Muscle of leg (tissue), 11 donors: ENCODE measurements around the gene CELF2. TPM values are rescaled to one million over a fixed set of nuclear protein-coding genes. Genes with fewer than 3 reads are reported as not detected.

Experiments used
- DNase-seq: peaks from one replicate; pipeline ENCODE4 v3.0.0; 2013
- H3K27ac ChIP-seq: one replicate; pipeline ENCODE4 v1.5.1; 2013; ENCODE audit warnings: mild to moderate bottlenecking, low read length, control low read depth
- H3K27me3 ChIP-seq: one replicate; pipeline ENCODE4 v1.6.1; 2013; ENCODE audit warnings: low read length; ENCODE audit not compliant: control insufficient read depth, insufficient read depth
- H3K36me3 ChIP-seq: one replicate; pipeline ENCODE4 v1.6.1; 2013; ENCODE audit warnings: low read length; ENCODE audit not compliant: control insufficient read depth, insufficient read depth
- H3K4me1 ChIP-seq: one replicate; pipeline ENCODE4 v1.6.1; 2013; ENCODE audit warnings: low read length; ENCODE audit not compliant: control insufficient read depth, insufficient read depth
- H3K4me3 ChIP-seq: one replicate; pipeline ENCODE4 v1.5.1; 2013; ENCODE audit warnings: low read length, control low read depth
- H3K9me3 ChIP-seq: replicated peaks from 2 replicates; pipeline ENCODE4 v1.6.1; 2013; ENCODE audit warnings: low read depth, low read length; ENCODE audit not compliant: control insufficient read depth
- WGBS: methylation state at CpG from one replicate; pipeline ENCODE4 v1.1.5; 2013; ENCODE audit warnings: missing lambda C conversion rate; ENCODE audit not compliant: insufficient coverage; 5-methylcytosine and 5-hydroxymethylcytosine counted together
- polyA plus RNA-seq, 8 donors: library from polyadenylated mRNA; unstranded; fragments of 120-200 nt; gene quantifications; one replicate each; pipeline versions ENCODE4 v1.2.1 to v1.2.3, GENCODE V29; 2013; ENCODE audit warnings: inconsistent platforms in 1 of 8, low replicate concordance in 1 of 8; ENCODE audit not compliant: insufficient read length in 8 of 8, insufficient read depth in 1 of 8
- total RNA-seq: library from RNA; stranded (reverse); fragments of 120-200 nt; gene quantifications from one replicate; pipeline ENCODE4 v1.2.4, GENCODE V29; 2013

Gene CELF2
- total and polyA plus RNA-seq, 9 donors = 37.2 to 80.8 (median 65.8) TPM

- H3K4me1 ChIP-seq = peaks cover 4% of the 10 kb centered on the region
- DNase-seq = no peak
- WGBS = no CpG with 5 or more reads among the region's 1 CpG
- H3K9me3 ChIP-seq = peaks cover 5% of the 10 kb centered on the region
- no peak overlapping the region for H3K4me3 ChIP-seq
- peaks cover 1% of the 10 kb centered on the region for H3K36me3 ChIP-seq
- H3K27ac ChIP-seq = no peak overlapping the region
- no peaks in the 10 kb centered on the region for H3K27me3 ChIP-seq
These were observed 168.7 kb downstream of the CELF2 start for GRCh38 chr10:11186374-11186773.

DNA sequence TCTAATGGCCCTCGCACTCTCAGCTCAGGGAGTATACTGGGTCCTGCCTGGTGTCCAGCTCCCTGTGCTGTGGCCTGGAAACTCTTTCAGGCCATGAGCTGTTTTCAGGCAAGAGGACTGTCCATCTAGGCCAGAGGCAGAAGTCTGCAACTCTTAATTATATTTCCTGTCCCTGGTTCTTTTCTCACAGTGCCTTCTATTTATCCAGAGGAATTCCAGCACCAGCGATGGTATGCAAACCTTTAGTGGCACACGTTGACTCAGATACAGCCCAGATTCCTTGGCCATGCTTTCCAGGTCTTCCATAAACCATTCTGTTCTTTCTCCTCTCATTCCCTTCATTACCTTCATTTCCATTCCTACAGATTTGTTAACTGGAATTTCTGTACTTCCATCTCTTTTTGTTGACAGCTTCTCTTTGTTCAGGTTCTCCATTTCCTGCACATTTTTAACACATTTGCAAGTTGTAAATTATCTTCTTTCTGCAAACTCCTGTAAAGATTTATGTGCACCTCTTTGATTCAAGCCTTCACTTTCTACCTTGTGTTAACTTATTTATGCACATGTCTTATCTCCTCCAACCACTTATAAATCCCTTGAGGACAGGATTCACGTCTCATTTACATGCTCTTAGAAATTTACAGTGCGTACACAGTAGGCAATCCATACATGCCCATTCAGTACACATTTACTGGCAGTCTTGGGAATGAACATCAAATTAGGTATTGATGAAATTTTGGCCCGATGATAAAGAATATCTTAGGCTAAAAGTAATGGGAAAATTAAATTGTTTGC is 172.1 kb downstream of the CELF2 start:
- H3K27me3 ChIP-seq = no peaks in the 10 kb centered on the region
- peaks cover 4% of the 10 kb centered on the region for H3K9me3 ChIP-seq
- WGBS = 57% methylated on average over 3 of the region's 6 CpGs
- peaks cover 10% of the 10 kb centered on the region for H3K36me3 ChIP-seq
- H3K4me1 ChIP-seq = peaks cover 15% of the 10 kb centered on the region
- no peak overlapping the region for H3K4me3 ChIP-seq
- H3K27ac ChIP-seq = no peak overlapping the region
- no peak for DNase-seq

GRCh38 chr10:11191190-11191589 is 173.5 kb downstream of the CELF2 start:
- WGBS = 86% methylated on average over 5 of the region's 5 CpGs
- H3K27ac ChIP-seq = no peak overlapping the region
- H3K4me3 ChIP-seq = no peak overlapping the region
- no peak for DNase-seq
- H3K4me1 ChIP-seq = peaks cover 15% of the 10 kb centered on the region
- H3K36me3 ChIP-seq = peaks cover 16% of the 10 kb centered on the region
- H3K27me3 ChIP-seq = no peaks in the 10 kb centered on the region
- no peaks in the 10 kb centered on the region for H3K9me3 ChIP-seq

DNA sequence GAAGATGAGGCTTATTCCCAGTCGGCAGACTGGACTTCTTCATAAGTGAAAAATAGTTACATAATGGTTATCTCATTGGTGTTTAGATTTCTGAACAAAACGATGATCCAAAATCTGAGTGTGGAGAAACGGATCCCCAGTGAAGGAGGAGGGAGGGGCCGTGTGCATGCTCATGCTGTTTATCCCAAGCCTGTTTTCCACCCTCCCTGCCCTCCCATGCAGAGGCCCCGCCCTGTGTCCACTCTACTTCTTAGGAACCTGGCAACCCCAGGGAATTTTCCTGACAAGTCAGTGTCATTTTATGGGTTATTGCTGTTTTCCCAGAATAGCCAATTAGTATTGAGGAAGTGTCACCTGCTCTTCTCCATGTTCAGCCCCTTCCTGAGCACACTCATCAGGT is 174.0 kb downstream of the CELF2 start:
- Histone ChIP-seq H3K27me3 (no peaks in the 10 kb centered on the region), H3K4me1 (peaks cover 15% of the 10 kb centered on the region), H3K4me3 (no peak overlapping the region), H3K36me3 (peaks cover 16% of the 10 kb centered on the region), H3K27ac (no peak overlapping the region), H3K9me3 (no peaks in the 10 kb centered on the region)
- WGBS = no CpG with 5 or more reads among the region's 5 CpGs
- DNase-seq = no peak

- 77% methylated on average over 6 of the region's 11 CpGs for WGBS
- DNase-seq = peak; percentile 72
- Histone ChIP-seq H3K27me3 (no peaks in the 10 kb centered on the region), H3K27ac (peak overlapping the region; percentile 10), H3K9me3 (no peaks in the 10 kb centered on the region), H3K4me3 (no peak overlapping the region), H3K36me3 (peaks cover 16% of the 10 kb centered on the region), H3K4me1 (peaks cover 15% of the 10 kb centered on the region)
These were observed 174.8 kb downstream of the CELF2 start for GRCh38 chr10:11192304-11193000.

GRCh38 chr10:11193001-11193551 is 175.4 kb downstream of the CELF2 start:
- WGBS = 50% methylated on average over 1 of the region's 7 CpGs

DNA sequence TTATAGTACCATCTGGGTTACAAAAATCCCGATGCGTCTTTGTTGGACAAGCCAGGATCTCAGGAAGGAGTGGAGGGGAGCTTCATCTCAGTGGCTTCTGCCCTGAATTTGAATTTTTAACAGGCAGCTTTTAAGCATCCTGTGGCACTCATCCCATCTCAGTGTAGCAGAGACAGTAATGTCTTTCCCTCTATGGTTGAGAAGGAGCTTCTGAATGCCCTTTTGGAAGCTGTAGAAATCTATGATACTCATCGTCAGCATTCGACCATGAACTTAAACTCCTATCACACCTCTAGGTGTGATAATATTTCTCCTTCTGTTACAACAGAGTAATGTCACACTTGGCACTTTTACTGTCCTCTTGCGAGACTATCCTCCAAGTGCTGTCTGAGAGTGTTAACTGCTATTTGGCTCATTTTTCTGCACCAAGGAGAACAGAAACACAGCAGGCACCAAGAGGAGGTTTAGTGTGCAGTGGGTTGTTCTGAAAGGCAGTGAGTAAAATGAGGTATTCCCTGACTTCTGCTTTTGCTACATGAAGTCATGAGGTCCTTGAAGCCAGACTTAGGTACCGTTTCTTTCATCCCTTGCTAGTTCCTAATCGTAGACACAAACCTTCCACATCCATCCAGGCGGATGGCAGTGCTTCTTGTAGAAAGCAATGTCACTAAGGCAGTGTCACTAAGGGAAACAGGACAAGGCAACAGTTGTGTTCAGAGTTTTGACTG is 177.4 kb downstream of the CELF2 start:
- WGBS = 86% methylated on average over 1 of the region's 8 CpGs
- peaks cover 25% of the 10 kb centered on the region for H3K36me3 ChIP-seq
- H3K9me3 ChIP-seq = no peaks in the 10 kb centered on the region
- H3K27me3 ChIP-seq = no peaks in the 10 kb centered on the region
- DNase-seq = no peak
- H3K27ac ChIP-seq = no peak overlapping the region
- H3K4me3 ChIP-seq = no peak overlapping the region
- peaks cover 12% of the 10 kb centered on the region for H3K4me1 ChIP-seq

More at GRCh38 chr10:11193001-11193551, 175.4 kb downstream of the CELF2 start:
- H3K36me3 ChIP-seq = peaks cover 16% of the 10 kb centered on the region
- no peak overlapping the region for H3K27ac ChIP-seq
- DNase-seq = no peak
- H3K4me3 ChIP-seq = no peak overlapping the region
- H3K27me3 ChIP-seq = no peaks in the 10 kb centered on the region
- H3K9me3 ChIP-seq = no peaks in the 10 kb centered on the region
- H3K4me1 ChIP-seq = peaks cover 15% of the 10 kb centered on the region

GRCh38 chr10:11195623-11196022 is 178.0 kb downstream of the CELF2 start:
- Histone ChIP-seq H3K4me1 (peaks cover 12% of the 10 kb centered on the region), H3K9me3 (peaks cover 2% of the 10 kb centered on the region), H3K36me3 (peaks cover 25% of the 10 kb centered on the region), H3K27me3 (no peaks in the 10 kb centered on the region), H3K4me3 (no peak overlapping the region), H3K27ac (no peak overlapping the region)
- DNase-seq = no peak
- 78% methylated on average over 4 of the region's 7 CpGs for WGBS

GRCh38 chr10:11197266-11197712 is 179.6 kb downstream of the CELF2 start:
- Histone ChIP-seq H3K36me3 (peaks cover 25% of the 10 kb centered on the region), H3K27me3 (no peaks in the 10 kb centered on the region), H3K4me3 (no peak overlapping the region), H3K27ac (no peak overlapping the region), H3K9me3 (peaks cover 7% of the 10 kb centered on the region), H3K4me1 (peaks cover 5% of the 10 kb centered on the region)
- peak; percentile 66 for DNase-seq
- whole genome bisulfite sequencing = no CpG with 5 or more reads among the region's 7 CpGs

DNA sequence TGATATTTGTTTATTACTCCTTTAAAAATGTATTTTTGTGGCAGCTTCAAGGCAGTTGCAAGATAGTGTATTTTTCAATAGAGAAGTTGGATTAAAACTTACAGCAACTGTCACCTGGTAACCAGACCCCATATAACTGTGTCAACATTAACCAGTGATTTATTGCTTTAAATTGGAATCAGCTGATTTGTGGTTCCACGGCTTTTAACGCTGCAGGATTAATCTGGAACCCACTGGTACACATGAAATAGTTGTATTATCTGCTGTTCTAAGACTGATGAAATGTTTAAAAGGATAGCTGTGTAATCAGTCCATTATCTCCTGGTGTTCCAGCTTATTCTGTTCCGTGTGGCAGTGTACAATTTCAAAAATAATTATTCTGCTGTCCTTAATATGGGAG is 180.2 kb downstream of the CELF2 start:
- Histone ChIP-seq H3K27ac (no peak overlapping the region), H3K27me3 (no peaks in the 10 kb centered on the region), H3K4me1 (no peaks in the 10 kb centered on the region), H3K36me3 (peaks cover 20% of the 10 kb centered on the region), H3K9me3 (peaks cover 7% of the 10 kb centered on the region), H3K4me3 (no peak overlapping the region)
- DNase-seq = no peak
- 30% methylated on average over 2 of the region's 3 CpGs for WGBS
